Spleen (tissue), 7 donors: ENCODE measurements around the gene KRTAP3-1.

ENCODE experiments used
- CTCF ChIP-seq, 11 experiments: fragments of 200-600 bp in 7 of 11; fragments of 450-650 bp in 4 of 11; sonication (generic) in 4 of 11; IDR thresholded peaks in 8 of 11; conservative IDR thresholded peaks in 3 of 11; 1 replicate in 7 of 11; 2 replicates in 4 of 11; pipeline versions ENCODE4 v1.4.0 to v1.8.0; 2016 to 2021; ENCODE audit warnings: antibody characterized with exemption in 11 of 11, inconsistent platforms in 4 of 11, mild to moderate bottlenecking in 1 of 11
- POLR2A ChIP-seq, 3 donors: fragments of 450-650 bp; IDR thresholded peaks; one replicate each; pipeline ENCODE4 v1.5.1; 2017; ENCODE audit warnings: antibody characterized with exemption in 3 of 3, mild to moderate bottlenecking in 1 of 3
- donor health status: DM: no; HTN: no; CAD: no; lungs with moderate emphysema.
- donor health status: DM: no; HTN: no; CAD: no.
- donor health status: DM: no; HTN: no; CAD: no.

- TF ChIP-seq POLR2A (IDR thresholded peaks at IDR 0.05) (no peak), CTCF (IDR thresholded peaks at IDR 0.05 in 8 of 11, conservative IDR thresholded peaks at IDR 0.05 in 3 of 11) (no peak)
Observed at GRCh38 chr17:41019415-41019814, 10.5 kb upstream of the KRTAP3-1 start.
